HG03103 (cell line): Measurements from ENCODE around the gene MRPL32.
"Not testable (repeated sequence)": the region's sequence is repeated elsewhere in the genome, so short reads cannot be mapped to it uniquely, and the experiment has no call there.

ENCODE experiments used
- ATAC-seq: cut with Tn5 transposase; IDR thresholded peaks from one replicate; pipeline ENCODE4 v1.9.1; 2021; ENCODE audit warnings: low read depth; ENCODE audit not compliant: unreplicated experiment

MRPL32 gene

DNA sequence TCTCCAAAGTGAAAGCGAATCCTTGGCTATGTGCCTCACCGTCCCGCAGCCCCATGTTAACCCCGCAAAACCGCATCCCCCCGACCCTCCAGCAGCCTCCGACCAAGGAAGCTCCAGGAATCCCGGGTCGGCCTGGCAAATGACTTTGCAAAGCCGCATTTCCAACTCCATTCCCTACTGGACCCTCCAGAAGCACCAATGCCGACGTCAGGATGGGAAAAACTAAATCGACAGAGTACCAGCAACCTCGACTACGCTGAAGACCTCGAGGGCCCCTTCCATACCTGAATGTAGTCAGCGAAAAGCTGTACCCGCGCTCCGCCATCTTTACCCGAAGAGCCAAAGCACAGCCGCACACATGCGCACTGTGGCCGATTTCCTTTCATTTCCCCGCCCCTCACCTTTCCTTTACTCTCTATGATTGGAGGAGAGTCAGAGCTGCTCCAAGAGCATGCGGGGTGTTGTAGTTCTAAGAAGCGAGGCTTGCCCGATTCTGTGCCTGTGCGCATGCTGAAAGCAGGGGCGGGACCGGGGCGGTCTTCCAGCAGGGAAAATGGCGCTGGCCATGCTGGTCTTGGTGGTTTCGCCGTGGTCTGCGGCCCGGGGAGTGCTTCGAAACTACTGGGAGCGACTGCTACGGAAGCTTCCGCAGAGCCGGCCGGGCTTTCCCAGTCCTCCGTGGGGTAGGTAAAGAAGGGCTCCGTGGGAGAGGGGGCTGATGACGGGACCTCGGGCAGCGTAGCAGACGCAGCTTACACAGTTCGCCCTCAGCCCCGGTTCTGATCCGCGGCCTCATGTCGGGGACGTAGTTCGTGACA is at the start of gene MRPL32, which contains the start of gene PSMA2:
Gene MRPL32 (plus strand): TSS at position 543 of the 818 bp plus-strand sequence. CDS start 11 bp downstream, at position 554.
Gene PSMA2 (minus strand): TSS at position 341 of the 818 bp plus-strand sequence. CDS start 16 bp downstream, at position 325.
- peak; percentile 99 for ATAC-seq

- no peak for ATAC-seq
These were observed 48.2 kb upstream of the MRPL32 start for GRCh38 chr7:42883950-42884349.

DNA sequence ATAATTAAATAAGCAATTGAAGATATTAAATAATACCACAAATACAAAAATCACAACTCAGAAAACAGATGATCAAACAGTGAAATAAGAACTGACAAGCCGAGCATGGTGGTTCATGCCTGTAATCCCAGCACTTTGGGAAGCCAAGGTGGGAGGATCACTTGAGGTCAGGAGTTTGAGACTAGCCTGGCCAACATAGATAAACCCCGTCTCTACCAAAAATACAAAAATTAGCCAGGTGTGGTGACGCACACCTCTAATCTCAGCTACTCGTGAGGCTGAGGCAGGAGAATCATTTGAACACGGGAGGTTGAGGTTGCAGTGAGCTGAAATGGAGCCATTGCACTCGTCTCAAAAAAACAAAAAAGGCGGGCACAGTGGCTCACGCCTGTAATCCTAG is 47.0 kb upstream of the MRPL32 start:
- not testable (repeated sequence) for ATAC-seq

GRCh38 chr7:42886129-42886528 is 46.0 kb upstream of the MRPL32 start:
- ATAC-seq, result no peak

DNA sequence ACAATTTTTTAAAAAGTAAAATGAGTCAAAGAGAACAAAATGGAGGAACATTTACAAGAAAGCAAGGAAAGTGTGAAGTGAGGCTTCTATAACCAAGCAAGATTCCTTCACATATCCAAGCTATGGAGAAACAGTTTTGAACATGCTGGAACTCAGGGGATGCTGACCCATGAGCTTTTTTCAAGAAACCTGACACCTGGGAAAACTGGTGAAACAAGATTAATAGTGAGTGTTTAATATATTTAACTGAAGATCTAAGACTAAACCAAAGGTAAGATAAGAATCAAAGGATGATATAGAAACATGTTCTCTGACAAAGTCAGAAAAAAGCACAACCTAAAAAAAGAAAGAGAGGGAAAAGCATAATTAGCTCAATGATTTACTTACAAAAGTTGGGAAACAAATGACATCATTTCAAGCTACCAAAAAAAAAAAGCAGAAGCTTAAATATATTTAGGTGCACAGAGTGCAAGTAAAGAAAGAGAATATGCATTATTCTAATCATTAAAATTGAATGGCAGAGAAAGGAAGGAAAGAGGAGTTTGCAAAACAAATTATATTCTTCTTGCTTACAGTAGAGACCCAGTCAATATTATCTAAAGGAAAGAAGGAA is 45.2 kb upstream of the MRPL32 start:
- no peak for ATAC-seq

GRCh38 chr7:42893346-42894240 is 38.6 kb upstream of the MRPL32 start:
- no peak for ATAC-seq

GRCh38 chr7:42900842-42901241 is 31.3 kb upstream of the MRPL32 start:
- no peak for ATAC-seq

- ATAC-seq, result no peak
These were observed 29.8 kb upstream of the MRPL32 start for GRCh38 chr7:42902331-42902730.

GRCh38 chr7:42906181-42906580 is 26.0 kb upstream of the MRPL32 start:
- ATAC-seq, result no peak

DNA sequence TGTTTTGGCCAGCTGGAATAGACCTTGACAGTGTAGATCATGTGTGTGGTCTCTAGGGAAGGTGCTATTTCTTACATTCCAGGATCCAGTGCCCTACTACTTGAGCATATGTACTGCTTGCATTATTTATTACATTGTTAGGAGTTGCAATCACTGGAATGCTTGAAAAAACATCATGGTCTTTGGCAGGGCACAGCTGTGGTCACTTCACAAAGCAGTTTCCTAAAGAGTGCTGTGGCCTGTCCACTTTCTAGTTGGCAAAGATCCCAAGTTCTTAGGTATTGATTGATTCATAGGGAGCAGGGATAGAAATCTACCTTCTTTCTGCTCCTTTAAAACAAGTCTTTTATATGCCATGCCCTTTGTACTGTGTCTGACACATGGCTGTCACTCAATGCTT is 24.9 kb upstream of the MRPL32 start:
- no peak for ATAC-seq

DNA sequence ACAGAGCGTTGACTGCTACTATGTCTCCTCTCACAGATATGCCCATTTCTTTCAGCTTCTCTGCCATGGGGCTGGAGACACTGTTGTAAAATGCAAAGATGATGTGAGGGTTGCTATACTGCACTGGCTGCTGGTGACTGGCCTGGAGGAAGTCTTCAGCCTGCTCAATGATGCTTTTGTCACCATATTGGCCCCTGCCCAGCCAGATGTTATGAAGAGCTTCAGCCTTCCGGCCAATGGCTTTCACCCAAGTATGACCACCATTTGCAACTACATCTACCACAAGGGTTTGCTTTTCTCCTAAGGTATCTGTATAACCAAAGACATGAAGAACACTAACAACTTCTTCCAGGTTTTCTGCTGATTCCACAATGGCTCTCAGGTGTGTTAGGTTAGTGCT is 21.9 kb upstream of the MRPL32 start:
- ATAC-seq, result no peak

GRCh38 chr7:42911454-42912447 is 20.4 kb upstream of the MRPL32 start, which contains the start of gene C7orf25:
TSS of gene C7orf25 (minus strand) at chr7:42912070. CDS start at chr7:42910900, 1,170 bp downstream.
- ATAC-seq, result peak; percentile 84

DNA sequence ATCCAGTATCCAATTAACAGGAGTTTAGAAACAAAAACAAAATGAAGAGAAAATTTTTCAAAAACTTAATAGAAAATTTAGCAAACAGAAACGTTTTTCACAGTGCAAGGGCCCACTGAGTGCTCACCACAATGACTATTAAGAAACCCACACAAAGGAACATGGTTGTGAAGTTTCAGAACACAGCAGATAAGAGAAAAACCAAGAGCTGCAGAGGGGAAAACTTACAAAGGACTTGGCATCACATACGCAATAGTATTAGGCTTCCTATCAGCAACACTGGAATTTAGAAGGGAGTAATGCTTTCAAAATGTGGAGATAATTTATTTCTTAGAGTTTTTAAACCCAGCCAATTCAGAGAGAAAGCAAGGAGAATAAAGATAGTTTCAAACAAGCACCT is 18.6 kb upstream of the MRPL32 start:
- ATAC-seq, result no peak

DNA sequence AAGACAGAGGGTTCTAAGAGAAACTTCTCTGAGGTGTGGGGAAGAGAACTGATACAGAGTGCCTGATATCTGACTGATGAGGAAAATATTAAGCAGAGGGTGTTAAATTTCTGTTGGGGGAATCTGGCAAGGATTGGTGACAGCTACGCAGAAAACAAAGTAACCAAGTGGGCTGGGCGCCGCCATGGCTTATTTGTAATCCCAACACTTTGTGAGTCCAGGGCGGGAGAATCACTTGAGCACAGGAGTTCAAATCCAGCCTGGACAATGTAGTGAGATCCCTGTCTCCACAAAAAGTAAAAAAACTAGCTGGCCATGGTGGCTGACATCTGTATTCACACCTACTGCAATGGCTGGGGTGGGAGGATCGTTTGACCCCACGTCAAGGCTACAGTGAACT is 18.2 kb upstream of the MRPL32 start:
- ATAC-seq, result no peak

DNA sequence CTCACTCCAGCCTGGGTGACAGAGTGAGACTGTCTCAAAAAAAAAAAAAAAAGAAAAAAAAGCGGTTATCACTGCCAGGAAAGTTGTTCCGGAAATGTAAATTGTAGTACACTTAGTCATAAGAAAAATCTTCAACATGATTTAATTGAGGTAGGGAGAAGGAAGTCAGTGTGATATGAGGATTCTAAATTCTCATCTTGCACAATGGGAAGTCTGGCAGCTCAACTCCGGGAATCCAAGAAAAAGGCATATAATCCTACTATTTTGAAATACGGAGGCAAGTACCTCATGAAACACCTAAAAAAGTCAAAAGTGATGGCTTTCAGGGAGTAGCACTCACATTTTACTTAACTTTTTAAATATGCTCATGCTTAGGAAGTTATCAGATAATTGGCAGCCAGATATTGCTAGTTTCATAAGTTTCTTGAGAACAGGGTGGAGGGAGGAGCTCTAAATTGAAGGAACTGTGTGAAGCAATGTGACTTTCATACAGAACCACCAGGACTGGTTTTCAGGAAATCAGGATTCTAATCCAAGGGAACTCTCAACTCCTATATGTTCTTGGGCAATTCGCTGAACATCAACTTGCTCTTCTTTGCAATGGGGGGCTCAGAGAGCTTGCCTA is 17.6 kb upstream of the MRPL32 start:
- ATAC-seq, result no peak

DNA sequence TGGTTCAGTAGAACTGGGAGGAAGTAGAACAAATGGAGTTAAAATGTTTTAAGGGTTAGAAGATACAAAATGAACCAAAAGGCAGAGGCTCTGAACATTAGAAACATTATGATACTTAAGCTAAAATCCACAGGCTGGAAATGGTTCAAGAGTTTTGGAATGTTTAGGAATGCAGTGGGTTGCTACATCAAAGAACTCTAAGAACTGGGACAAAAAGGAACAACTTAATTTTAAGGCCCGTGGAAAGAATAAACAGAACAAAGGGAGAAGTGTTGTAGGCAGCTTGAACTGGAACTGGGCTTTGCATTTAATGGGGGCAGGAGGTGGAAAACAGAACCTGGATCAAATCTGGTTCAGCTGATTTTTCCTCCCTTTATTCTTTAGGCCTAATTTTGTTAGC is 16.8 kb upstream of the MRPL32 start:
- ATAC-seq, result no peak

DNA sequence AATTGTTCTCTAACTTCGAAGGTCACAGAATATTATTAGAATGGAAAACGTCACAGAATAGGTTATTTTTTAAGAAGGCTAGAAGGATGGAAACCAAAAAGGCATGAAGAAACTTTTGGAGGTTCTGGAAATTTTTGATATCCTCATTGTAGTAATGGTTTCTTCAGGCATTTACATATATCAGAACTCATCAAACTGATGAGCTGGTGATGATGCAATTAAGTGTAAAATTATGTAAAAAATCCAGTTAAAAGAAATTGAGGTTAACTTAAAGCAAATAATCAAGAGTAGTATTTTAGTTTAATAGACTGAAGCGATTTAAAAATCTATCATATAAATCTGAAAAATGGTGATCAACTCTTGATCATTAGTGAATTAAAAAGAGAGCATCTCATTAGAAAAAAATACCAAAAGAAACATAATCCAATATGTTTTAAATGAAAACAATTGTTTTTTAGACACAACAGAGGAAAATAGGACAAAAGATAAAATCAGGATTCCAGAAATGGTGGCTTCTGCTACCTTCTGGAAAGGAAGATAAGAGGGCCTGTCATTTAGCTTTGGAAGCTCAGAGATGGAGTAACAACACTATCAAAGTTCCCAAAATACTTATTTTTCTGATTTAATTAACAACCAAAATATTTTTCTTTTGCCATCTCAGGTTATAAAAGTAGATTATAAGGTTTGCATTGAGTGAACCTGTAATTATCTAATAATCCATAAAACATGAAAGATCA is 10.0 kb upstream of the MRPL32 start:
- no peak for ATAC-seq

DNA sequence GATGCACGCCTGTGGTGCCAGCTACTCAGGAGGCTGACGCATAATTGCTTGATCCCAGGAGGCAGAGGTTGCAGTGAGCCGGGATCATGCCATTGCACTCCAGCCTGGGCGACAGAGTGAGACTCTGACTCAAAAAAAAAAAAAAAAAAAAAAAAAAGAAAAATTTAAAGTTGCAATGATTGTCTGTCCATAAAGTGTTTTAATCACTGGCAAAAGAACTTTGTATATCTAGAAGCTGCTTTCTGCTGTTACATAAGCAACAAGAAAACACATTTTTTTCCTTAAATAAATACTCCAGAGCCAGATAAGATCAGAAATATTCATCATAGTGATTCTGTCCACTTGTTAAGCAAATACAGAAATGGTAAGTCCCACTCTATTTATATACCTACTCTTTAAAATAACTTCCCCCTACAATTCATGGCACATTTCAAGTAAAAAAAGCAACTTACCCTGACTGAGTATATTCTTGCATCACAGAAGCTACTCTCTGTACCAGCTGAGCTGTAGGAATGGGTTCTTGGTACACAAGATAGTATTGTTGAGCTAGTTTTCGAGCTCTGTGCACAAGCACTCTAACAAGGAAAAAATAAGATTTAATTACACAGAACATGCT is 7.8 kb upstream of the MRPL32 start:
- ATAC-seq, result no peak
